GM18861 (cell line): Measurements from ENCODE around the gene BPIFB4.

Source experiments
- ATAC-seq: cut with Tn5 transposase; IDR thresholded peaks from one replicate; pipeline ENCODE4 v1.9.1; 2021; ENCODE audit not compliant: unreplicated experiment

BPIFB4 gene

GRCh38 chr20:33061658-33062028 lies 17.8 kb upstream of the BPIFB4 start:
- ATAC-seq, result no peak

- ATAC-seq, result no peak
Measured at GRCh38 chr20:33062105-33062824, 17.2 kb upstream of the BPIFB4 start.

GRCh38 chr20:33062825-33063149 lies 16.7 kb upstream of the BPIFB4 start:
- ATAC-seq, result no peak

- no peak for ATAC-seq
Measured at GRCh38 chr20:33063271-33063670, 16.2 kb upstream of the BPIFB4 start.

GRCh38 chr20:33064572-33065287 lies 14.7 kb upstream of the BPIFB4 start:
- no peak for ATAC-seq

- no peak for ATAC-seq
Measured at GRCh38 chr20:33065785-33066184, 13.7 kb upstream of the BPIFB4 start.

- ATAC-seq, result no peak
Measured at GRCh38 chr20:33067806-33068205, 11.6 kb upstream of the BPIFB4 start.

GRCh38 chr20:33068251-33068939 lies 11.0 kb upstream of the BPIFB4 start:
- no peak for ATAC-seq

GRCh38 chr20:33069673-33070072 lies 9.8 kb upstream of the BPIFB4 start:
- no peak for ATAC-seq

GRCh38 chr20:33070111-33071053 lies 9.1 kb upstream of the BPIFB4 start:
- no peak for ATAC-seq

GRCh38 chr20:33071198-33071597 lies 8.2 kb upstream of the BPIFB4 start:
- no peak for ATAC-seq

- no peak for ATAC-seq
Measured at GRCh38 chr20:33072362-33072761, 7.1 kb upstream of the BPIFB4 start.

- ATAC-seq, result no peak
Measured at GRCh38 chr20:33072813-33073212, 6.6 kb upstream of the BPIFB4 start.

GRCh38 chr20:33074675-33075074 lies 4.8 kb upstream of the BPIFB4 start:
- no peak for ATAC-seq

- no peak for ATAC-seq
Measured at GRCh38 chr20:33075281-33075680, 4.2 kb upstream of the BPIFB4 start.

- ATAC-seq, result no peak
Measured at GRCh38 chr20:33076662-33077372, 2.6 kb upstream of the BPIFB4 start.

- ATAC-seq, result no peak
Measured at GRCh38 chr20:33081411-33082154, 2.1 kb downstream of the BPIFB4 start.

- no peak for ATAC-seq
Measured at GRCh38 chr20:33082546-33082945, 3.1 kb downstream of the BPIFB4 start.

- ATAC-seq, result no peak
Measured at GRCh38 chr20:33083544-33084340, 4.3 kb downstream of the BPIFB4 start.
